ENCODE measurements around the gene COG4. TPM values are rescaled to one million over a fixed set of nuclear protein-coding genes. Genes with fewer than 3 reads are reported as not detected.

Gene COG4
- total RNA-seq, 1 experiment from 2014 or later, result 35.5 TPM

DNA sequence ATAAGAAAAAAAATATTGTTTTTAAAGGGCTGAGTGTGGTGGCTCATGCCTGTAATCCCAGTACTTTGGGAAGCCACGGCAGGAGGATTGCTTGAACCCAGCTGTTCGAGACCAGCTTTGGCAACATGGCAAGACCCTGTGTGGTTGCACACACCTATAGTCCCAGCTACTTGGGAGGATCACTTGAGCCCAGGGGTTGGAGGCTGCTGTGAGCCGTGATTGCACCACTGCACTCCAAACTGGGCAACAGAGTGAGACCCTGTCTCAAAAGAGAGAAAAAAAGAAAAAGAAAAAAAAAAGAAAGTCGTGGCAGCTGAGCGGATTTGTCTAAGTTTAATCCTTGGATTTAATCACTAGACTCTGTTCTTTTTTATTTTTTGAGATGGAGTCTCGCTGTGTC, 75.3 kb downstream of the COG4 start:
- TF ChIP-seq, protein P1, sequence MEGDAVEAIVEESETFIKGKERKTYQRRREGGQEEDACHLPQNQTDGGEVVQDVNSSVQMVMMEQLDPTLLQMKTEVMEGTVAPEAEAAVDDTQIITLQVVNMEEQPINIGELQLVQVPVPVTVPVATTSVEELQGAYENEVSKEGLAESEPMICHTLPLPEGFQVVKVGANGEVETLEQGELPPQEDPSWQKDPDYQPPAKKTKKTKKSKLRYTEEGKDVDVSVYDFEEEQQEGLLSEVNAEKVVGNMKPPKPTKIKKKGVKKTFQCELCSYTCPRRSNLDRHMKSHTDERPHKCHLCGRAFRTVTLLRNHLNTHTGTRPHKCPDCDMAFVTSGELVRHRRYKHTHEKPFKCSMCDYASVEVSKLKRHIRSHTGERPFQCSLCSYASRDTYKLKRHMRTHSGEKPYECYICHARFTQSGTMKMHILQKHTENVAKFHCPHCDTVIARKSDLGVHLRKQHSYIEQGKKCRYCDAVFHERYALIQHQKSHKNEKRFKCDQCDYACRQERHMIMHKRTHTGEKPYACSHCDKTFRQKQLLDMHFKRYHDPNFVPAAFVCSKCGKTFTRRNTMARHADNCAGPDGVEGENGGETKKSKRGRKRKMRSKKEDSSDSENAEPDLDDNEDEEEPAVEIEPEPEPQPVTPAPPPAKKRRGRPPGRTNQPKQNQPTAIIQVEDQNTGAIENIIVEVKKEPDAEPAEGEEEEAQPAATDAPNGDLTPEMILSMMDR (conservative IDR thresholded peaks at IDR 0.05; ENCODE audit: low read depth, low read length), result no peak
- TF ChIP-seq EZH2phosphoT487 (IDR thresholded peaks at IDR 0.05; ENCODE audit: borderline replicate concordance, low read length), result no peak
- no peak for TF ChIP-seq EZH2 (IDR thresholded peaks at IDR 0.05; ENCODE audit: low read length, unreplicated experiment)
- POLR2A ChIA-PET (ENCODE audit: unreplicated experiment), result no interaction called here
- Histone ChIP-seq H4K20me1 (ENCODE audit: low read length) (no peaks in the 10 kb centered on the region), H3K4me2 (ENCODE audit: low read length) (no peak overlapping the region), H3K9me3 (ENCODE audit: low read length) (no peaks in the 10 kb centered on the region), H3F3A (ENCODE audit: low read length, unreplicated experiment) (no peaks in the 10 kb centered on the region), H3K9me2 (replicated peaks; ENCODE audit: low read length) (no peaks in the 10 kb centered on the region), H3K27me3 (ENCODE audit: low read length) (no peaks in the 10 kb centered on the region), H3K4me3 (ENCODE audit: low read length) (no peak overlapping the region), H3K9ac (ENCODE audit: low read length) (no peak overlapping the region), H3K27ac (ENCODE audit: low read length) (no peak overlapping the region), H3K36me3 (ENCODE audit: low read depth, low read length) (no peaks in the 10 kb centered on the region), H3K4me1 (ENCODE audit: insufficient read depth, low read length) (no peaks in the 10 kb centered on the region), H3K79me2 (ENCODE audit: low read length) (no peaks in the 10 kb centered on the region), H2AFZ (ENCODE audit: low read length) (no peak overlapping the region)
- DNase-seq, result no peak
- ATAC-seq, result no peak
- BruUV-seq (replicated peaks), result no TSS peak
- CTCF ChIA-PET, result no interaction called here
- intact Hi-C loops (cut with micrococcal nuclease), result no loop called here

- ATAC-seq (no peak), DNase-seq (no peak)
- Histone ChIP-seq H3K4me1 (ENCODE audit: insufficient read depth, low read length) (no peaks in the 10 kb centered on the region; the same call in 1 of the 2 replicates), H3F3A (ENCODE audit: low read length, unreplicated experiment) (no peaks in the 10 kb centered on the region), H4K20me1 (ENCODE audit: low read length) (no peaks in the 10 kb centered on the region), H3K9me3 (ENCODE audit: low read length) (no peaks in the 10 kb centered on the region), H3K9me2 (replicated peaks; ENCODE audit: low read length) (no peaks in the 10 kb centered on the region), H3K27me3 (ENCODE audit: low read length) (no peaks in the 10 kb centered on the region), H3K4me2 (ENCODE audit: low read length) (no peak overlapping the region), H3K4me3 (ENCODE audit: low read length) (no peak overlapping the region), H3K36me3 (ENCODE audit: low read depth, low read length) (no peaks in the 10 kb centered on the region), H2AFZ (ENCODE audit: low read length) (no peak overlapping the region), H3K27ac (ENCODE audit: low read length) (no peak overlapping the region), H3K79me2 (ENCODE audit: low read length) (no peaks in the 10 kb centered on the region), H3K9ac (ENCODE audit: low read length) (no peak overlapping the region)
- TF ChIP-seq, protein P1 (conservative IDR thresholded peaks at IDR 0.05; ENCODE audit: low read depth, low read length), result no peak
- no peak for TF ChIP-seq EZH2 (IDR thresholded peaks at IDR 0.05; ENCODE audit: low read length, unreplicated experiment)
- no peak for TF ChIP-seq EZH2phosphoT487 (IDR thresholded peaks at IDR 0.05; ENCODE audit: borderline replicate concordance, low read length)
- ChIA-PET POLR2A (ENCODE audit: unreplicated experiment) (no interaction called here), CTCF (no interaction called here)
- BruUV-seq (replicated peaks), result no TSS peak
- intact Hi-C loops (cut with micrococcal nuclease), result no loop called here
Measured at GRCh38 chr16:70444249-70445063, 78.9 kb downstream of the COG4 start.

GRCh38 chr16:70442344-70442743, 81.0 kb downstream of the COG4 start:
- H3K9me2 ChIP-seq (replicated peaks; ENCODE audit: low read length), result no peaks in the 10 kb centered on the region
- no peaks in the 10 kb centered on the region for H3F3A ChIP-seq (ENCODE audit: low read length, unreplicated experiment)
- ATAC-seq (no peak), DNase-seq (no peak)
- no peak overlapping the region for H3K4me2 ChIP-seq (ENCODE audit: low read length)
- CTCF ChIA-PET, result no interaction called here
- H4K20me1 ChIP-seq (ENCODE audit: low read length), result no peaks in the 10 kb centered on the region
- H3K36me3 ChIP-seq (ENCODE audit: low read depth, low read length), result no peaks in the 10 kb centered on the region
- BruUV-seq (replicated peaks), result no TSS peak
- peaks cover 9% of the 10 kb centered on the region for H3K4me1 ChIP-seq (ENCODE audit: insufficient read depth, low read length)
- no peak overlapping the region for H3K9ac ChIP-seq (ENCODE audit: low read length)
- no peak for TF ChIP-seq EZH2 (IDR thresholded peaks at IDR 0.05; ENCODE audit: low read length, unreplicated experiment)
- no peak for TF ChIP-seq EZH2phosphoT487 (IDR thresholded peaks at IDR 0.05; ENCODE audit: borderline replicate concordance, low read length)
- TF ChIP-seq, protein P1 (conservative IDR thresholded peaks at IDR 0.05; ENCODE audit: low read depth, low read length), result no peak
- H3K9me3 ChIP-seq (ENCODE audit: low read length), result no peaks in the 10 kb centered on the region
- H2AFZ ChIP-seq (ENCODE audit: low read length), result no peak overlapping the region
- intact Hi-C loops (cut with micrococcal nuclease), result no loop called here
- POLR2A ChIA-PET (ENCODE audit: unreplicated experiment), result no interaction called here
- H3K4me3 ChIP-seq (ENCODE audit: low read length), result no peak overlapping the region
- peaks cover 10% of the 10 kb centered on the region for H3K79me2 ChIP-seq (ENCODE audit: low read length)
- no peaks in the 10 kb centered on the region for H3K27me3 ChIP-seq (ENCODE audit: low read length)
- H3K27ac ChIP-seq (ENCODE audit: low read length), result no peak overlapping the region
